Stomach smooth muscle (tissue), 2 donors: ENCODE data around the gene PRG3.

Experiments used
- H3K27ac ChIP-seq: one replicate; pipeline ENCODE4 v1.7.0; 2013; ENCODE audit warnings: mild to moderate bottlenecking, low read length, inconsistent platforms
- H3K27me3 ChIP-seq, 2 donors: one replicate each; pipeline ENCODE4 v1.7.0; 2013; ENCODE audit warnings: low read length in 2 of 2; ENCODE audit not compliant: insufficient read depth in 2 of 2, control insufficient read depth in 1 of 2
- H3K36me3 ChIP-seq, 2 donors: one replicate each; pipeline ENCODE4 v1.7.0; 2013; ENCODE audit warnings: low read length in 2 of 2; ENCODE audit not compliant: control insufficient read depth in 2 of 2, insufficient read depth in 2 of 2
- H3K4me1 ChIP-seq: one replicate; pipeline ENCODE4 v1.7.0; 2013; ENCODE audit warnings: low read length; ENCODE audit not compliant: control insufficient read depth, insufficient read depth
- H3K4me3 ChIP-seq, 2 donors: one replicate each; pipeline ENCODE4 v1.7.0; 2013; ENCODE audit warnings: low read length in 2 of 2
- H3K9ac ChIP-seq, 2 donors: one replicate each; pipeline ENCODE4 v1.7.0; 2013; ENCODE audit warnings: low read length in 2 of 2, mild to moderate bottlenecking in 1 of 2
- H3K9me3 ChIP-seq, 2 donors: one replicate each; pipeline ENCODE4 v1.7.0; 2013; ENCODE audit warnings: low read length in 2 of 2; ENCODE audit not compliant: control insufficient read depth in 2 of 2
- donor health status: healthy.
- donor health status: Pancreatic carcinoma.

Gene PRG3

DNA sequence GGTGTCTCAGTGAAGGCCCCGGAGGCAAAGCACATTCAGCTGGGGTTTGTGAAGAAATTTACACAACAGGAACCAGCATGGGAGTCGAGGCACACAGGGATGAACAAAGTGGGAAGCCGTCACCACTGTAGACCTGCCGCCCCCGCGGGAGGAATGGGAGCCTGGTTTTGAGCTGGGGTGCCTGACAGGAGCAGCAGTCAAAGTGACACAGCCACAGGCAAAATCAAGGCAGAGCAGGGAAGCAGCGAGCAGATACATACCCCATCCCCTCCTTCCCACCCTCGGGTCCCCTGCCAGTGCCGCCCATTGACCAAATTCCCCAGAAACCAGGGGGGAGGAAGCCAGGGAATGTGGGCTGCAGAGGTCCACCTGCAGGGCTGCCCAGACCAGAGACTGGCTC lies 22.0 kb downstream of the PRG3 start:
- Histone ChIP-seq H3K9ac (no peak overlapping the region), H3K4me3 (no peak overlapping the region), H3K36me3 (no peaks in the 10 kb centered on the region), H3K4me1 (no peaks in the 10 kb centered on the region), H3K27ac (no peak overlapping the region), H3K9me3 (no peaks in the 10 kb centered on the region), H3K27me3 (no peaks in the 10 kb centered on the region)

DNA sequence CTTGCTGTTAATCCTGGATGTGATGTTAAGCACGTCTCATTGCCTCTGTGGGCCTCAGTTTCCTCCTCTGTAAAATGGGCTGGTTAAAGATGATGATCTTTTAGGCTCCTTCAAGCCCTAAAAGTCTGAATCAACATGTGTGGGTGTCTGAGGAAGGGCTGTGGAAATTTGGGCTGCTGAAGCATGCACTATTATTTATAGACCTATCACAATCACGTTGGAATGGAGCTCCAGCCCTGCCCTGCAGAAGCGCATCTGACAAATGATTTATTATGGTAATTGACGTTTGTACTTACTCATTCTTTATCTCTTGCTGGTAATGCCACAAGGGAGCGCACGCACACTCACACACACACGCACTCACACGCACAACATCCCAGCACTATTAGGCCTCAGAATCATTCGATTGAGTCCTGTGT lies 22.4 kb downstream of the PRG3 start:
- H3K4me1 ChIP-seq, result no peaks in the 10 kb centered on the region
- no peak overlapping the region for H3K27ac ChIP-seq

DNA sequence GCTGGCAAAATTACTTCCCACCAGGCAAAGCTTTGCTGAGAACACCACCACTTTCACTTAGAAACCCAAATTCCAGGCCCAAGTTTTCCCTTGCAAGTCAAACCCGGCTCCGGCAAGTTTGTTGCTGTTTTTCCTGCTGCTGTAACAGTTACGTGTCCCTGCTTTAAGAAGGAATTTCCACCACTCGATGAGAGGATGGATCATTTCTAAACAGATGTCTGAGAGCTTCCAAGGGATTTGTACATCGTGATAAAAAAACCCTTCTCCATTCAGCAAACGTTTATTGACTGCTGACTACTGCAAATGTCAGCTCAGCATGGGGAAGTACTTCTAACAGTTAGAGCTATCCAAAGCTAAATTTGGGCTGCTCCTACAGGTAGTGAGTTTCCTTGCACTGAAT lies 23.1 kb downstream of the PRG3 start:
- no peak overlapping the region for H3K4me3 ChIP-seq
- H3K36me3 ChIP-seq, result no peaks in the 10 kb centered on the region
- H3K4me1 ChIP-seq, result no peaks in the 10 kb centered on the region
- H3K9me3 ChIP-seq, result no peaks in the 10 kb centered on the region
- no peaks in the 10 kb centered on the region for H3K27me3 ChIP-seq
- H3K27ac ChIP-seq, result no peak overlapping the region
- H3K9ac ChIP-seq, result peak overlapping the region in 1 of 2 donors; percentile 6

More for the DNA sequence above, 22.4 kb downstream of the PRG3 start:
- H3K9me3 ChIP-seq, result no peaks in the 10 kb centered on the region
- H3K9ac ChIP-seq, result no peak overlapping the region
- no peaks in the 10 kb centered on the region for H3K36me3 ChIP-seq
- H3K27me3 ChIP-seq, result no peaks in the 10 kb centered on the region
- no peak overlapping the region for H3K4me3 ChIP-seq

DNA sequence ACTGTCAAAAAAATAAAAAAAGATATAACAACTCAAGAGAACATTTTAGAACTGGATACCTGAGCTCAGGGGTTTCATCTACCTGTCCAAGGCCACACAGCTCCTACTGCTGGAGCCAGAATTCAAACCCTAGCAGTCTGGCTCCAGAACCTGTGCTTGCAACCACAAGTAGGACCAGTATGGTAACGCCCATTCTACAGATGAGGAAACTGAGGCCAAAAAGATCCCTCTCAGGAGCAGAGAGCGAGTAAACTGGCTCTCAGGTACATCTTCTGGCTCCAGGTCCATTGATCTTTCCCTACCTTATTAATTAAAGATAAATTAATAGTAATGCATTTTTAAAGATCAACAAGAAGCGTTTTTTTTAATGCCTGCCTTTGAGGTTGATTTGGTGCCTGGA lies 23.6 kb downstream of the PRG3 start:
- no peak overlapping the region for H3K27ac ChIP-seq

DNA sequence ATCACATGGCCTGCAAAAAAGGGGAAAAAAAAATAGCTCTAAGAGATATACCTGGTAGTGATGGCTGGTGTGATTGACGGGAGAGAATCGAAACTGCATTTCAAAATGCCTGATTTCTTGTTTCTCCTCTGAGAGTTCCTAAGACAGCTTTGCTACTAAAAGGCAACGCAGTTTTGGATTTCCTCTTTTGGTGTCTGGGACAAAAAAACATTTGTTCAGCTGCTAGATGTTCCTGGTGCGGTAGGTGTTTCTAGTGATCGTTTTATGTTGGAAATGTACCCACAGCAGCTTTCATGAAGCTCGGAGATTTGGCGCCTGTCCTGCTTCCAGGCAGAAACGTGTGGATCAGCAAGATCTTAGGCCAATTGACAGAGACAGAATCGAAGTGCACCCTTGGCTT lies 24.7 kb downstream of the PRG3 start:
- H3K4me1 ChIP-seq, result no peaks in the 10 kb centered on the region
- H3K4me3 ChIP-seq, result no peak overlapping the region
- no peaks in the 10 kb centered on the region for H3K27me3 ChIP-seq
- H3K36me3 ChIP-seq, result no peaks in the 10 kb centered on the region
- no peak overlapping the region for H3K9ac ChIP-seq
- H3K9me3 ChIP-seq, result no peaks in the 10 kb centered on the region
- no peak overlapping the region for H3K27ac ChIP-seq

More for the DNA sequence above, 23.6 kb downstream of the PRG3 start:
- Histone ChIP-seq H3K27me3 (no peaks in the 10 kb centered on the region), H3K4me1 (no peaks in the 10 kb centered on the region), H3K9ac (no peak overlapping the region), H3K9me3 (no peaks in the 10 kb centered on the region), H3K36me3 (no peaks in the 10 kb centered on the region), H3K4me3 (no peak overlapping the region)

DNA sequence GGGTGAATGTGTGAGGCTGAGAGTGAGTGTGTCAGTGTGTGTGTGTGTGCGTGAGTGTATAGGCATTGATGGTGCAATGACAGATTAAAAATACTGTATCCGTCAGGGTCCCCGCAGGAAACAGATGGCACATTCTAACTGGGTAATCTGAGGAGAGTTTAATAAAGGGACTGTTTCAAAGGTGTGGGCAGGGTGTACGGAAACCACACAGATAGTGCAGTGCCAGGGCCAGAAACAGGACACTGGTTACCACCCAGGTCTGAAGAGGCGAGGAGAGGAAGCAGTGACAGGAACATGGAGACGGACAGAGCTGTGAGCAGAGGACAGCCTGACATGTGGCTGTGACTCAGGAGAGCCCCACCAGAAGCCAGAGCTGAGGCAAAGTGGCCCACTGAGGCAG lies 26.3 kb downstream of the PRG3 start:
- Histone ChIP-seq H3K27ac (no peak overlapping the region), H3K27me3 (no peaks in the 10 kb centered on the region), H3K9me3 (no peaks in the 10 kb centered on the region), H3K4me3 (no peak overlapping the region), H3K9ac (no peak overlapping the region), H3K36me3 (no peaks in the 10 kb centered on the region), H3K4me1 (peaks cover 2% of the 10 kb centered on the region)

DNA sequence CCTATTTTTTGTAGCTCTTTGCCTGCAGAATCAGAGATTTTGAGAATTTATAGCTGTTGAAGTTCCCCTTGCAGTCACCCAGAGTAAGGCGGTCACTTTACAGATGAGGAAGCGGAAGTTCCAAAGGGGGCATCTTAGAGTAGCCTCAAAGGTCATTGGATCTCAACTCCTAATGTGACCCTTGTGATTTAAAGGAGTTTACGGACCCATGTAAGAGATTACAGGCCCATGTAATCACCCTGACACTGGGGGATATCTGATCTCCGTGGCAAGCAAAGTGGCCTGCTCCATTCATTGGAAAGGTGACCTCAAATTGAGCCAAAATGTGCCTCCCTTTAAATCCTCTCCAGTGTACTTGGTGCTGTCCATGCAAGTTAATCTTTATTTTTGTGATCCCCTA lies 27.1 kb downstream of the PRG3 start:
- H3K27ac ChIP-seq, result no peak overlapping the region

DNA sequence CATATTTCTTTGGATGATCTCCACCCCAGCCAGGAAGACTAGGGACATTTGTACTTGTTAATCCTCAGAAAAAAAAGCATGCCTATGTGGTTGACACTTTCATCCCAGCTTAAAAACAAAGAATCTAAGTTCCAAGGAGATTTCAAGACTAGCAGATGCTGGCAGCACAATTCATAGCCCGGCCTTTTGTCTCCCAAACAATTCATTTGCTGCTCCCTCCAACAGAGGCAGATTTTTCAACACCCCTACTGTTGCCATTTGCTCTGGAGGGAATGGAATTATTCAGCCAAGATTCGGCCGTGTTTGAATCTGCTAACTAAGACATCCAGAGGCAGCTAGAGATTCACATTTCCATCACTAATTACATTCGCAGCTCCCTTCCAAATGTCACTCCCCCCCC lies 27.5 kb downstream of the PRG3 start:
- no peak overlapping the region for H3K27ac ChIP-seq
- H3K36me3 ChIP-seq, result no peaks in the 10 kb centered on the region
- no peak overlapping the region for H3K9ac ChIP-seq
- H3K27me3 ChIP-seq, result no peaks in the 10 kb centered on the region
- H3K4me3 ChIP-seq, result no peak overlapping the region
- H3K9me3 ChIP-seq, result no peaks in the 10 kb centered on the region
- peaks cover 5% of the 10 kb centered on the region for H3K4me1 ChIP-seq

More for the DNA sequence above, 27.1 kb downstream of the PRG3 start:
- Histone ChIP-seq H3K4me3 (no peak overlapping the region), H3K36me3 (no peaks in the 10 kb centered on the region), H3K9me3 (no peaks in the 10 kb centered on the region), H3K9ac (no peak overlapping the region), H3K4me1 (peaks cover 5% of the 10 kb centered on the region), H3K27me3 (no peaks in the 10 kb centered on the region)

DNA sequence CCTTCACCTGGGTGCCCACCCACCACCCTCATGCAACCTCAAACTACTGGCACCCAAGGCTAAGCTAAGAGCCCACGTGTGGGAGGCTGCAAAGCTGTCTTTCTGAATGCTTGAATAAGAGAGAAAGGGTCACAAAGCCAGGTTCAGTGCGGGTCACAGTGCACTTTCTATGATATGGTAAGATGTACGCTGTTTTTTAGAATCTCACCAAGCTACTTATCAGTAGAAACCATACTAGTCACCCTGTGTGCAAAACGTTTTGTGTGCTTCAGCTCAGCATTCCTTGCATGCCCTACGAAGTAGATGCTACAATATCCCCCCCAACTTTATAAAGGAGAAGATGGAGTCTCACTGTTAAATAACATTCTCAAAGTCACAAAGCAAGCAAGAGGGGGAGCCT lies 27.9 kb downstream of the PRG3 start:
- Histone ChIP-seq H3K36me3 (no peaks in the 10 kb centered on the region), H3K27ac (no peak overlapping the region), H3K4me3 (no peak overlapping the region), H3K9ac (no peak overlapping the region), H3K9me3 (no peaks in the 10 kb centered on the region), H3K4me1 (peaks cover 5% of the 10 kb centered on the region), H3K27me3 (no peaks in the 10 kb centered on the region)

DNA sequence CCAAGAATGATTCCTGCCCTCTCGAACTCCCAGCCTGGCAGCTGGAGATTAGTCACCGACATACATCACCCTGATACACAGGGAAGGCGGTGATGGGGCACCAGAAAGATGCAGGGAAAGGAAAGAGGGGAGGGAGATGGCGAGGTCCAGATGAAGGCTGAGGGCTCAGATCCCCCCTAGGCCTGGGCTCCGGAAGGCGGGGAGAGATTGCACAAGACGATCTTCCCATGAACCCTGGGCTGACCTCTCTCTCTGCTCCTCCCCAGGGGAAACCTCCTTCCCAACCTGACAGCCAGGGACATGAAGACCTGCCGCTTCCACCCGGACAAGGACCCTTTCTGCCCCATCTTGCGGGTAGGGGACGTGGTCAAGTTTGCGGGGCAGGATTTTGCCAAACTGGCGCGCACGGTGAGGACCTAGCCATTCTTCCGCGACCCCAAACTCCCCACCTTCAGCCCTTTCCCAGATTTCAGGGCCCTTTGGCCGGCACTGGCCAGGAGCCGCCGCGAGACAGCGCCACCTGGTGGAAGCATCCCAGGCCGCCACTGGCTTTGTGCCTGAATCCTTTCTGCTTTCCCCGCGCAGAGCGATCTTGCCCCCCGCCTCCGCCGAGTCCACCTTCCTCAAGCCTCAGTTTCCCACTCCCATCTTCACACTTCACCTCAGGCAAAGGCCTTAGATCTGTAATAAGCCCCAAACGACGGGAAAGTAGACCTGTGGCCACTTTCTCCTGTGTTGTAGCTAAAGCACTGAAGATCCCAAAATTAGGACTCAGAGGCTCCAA lies 31.3 kb downstream of the PRG3 start:
- Histone ChIP-seq H3K9me3 (no peaks in the 10 kb centered on the region), H3K27me3 (no peaks in the 10 kb centered on the region), H3K4me1 (peaks cover 5% of the 10 kb centered on the region), H3K27ac (no peak overlapping the region), H3K36me3 (no peaks in the 10 kb centered on the region), H3K9ac (no peak overlapping the region), H3K4me3 (peak overlapping the region in 1 of 2 donors; percentile 22)

DNA sequence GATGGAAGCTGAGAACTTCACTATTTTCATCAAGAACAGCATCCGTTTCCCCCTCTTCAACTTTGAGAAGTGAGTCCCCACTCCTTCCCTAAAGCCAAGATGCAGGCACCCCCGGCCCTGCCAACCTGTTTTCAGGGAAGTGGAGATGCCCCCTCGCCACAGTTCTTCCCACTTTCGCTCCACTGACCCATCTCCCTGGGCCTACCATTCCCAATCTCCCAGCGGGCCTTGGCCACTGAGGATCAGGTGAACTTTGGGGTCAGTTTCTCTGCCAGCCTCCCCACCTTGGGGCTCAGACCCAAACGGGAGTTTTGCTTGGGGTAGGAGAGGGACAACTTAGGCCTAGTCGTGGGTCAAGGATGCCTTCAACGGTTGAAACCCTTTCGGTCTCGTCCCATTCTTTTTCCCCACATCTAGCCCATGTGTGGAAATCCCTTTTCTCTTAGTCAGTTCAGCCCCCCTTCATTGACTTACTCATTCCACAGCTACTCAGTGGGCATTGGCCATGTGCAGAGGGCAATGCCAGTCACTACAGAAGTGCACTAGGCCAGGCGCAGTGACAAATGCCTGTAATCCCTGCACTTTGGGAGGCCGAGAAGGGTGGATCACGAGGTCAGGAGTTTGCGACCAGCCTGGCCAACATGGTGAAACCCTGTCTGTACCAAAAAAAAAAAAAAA lies 32.2 kb downstream of the PRG3 start:
- Histone ChIP-seq H3K4me1 (peaks cover 5% of the 10 kb centered on the region), H3K36me3 (no peaks in the 10 kb centered on the region), H3K9ac (no peak overlapping the region), H3K27ac (no peak overlapping the region), H3K9me3 (no peaks in the 10 kb centered on the region), H3K27me3 (no peaks in the 10 kb centered on the region), H3K4me3 (no peak overlapping the region)
